GM12878 (cell line): ENCODE measurements around the gene GYG2.
"Not testable (repeated sequence)": the region's sequence is repeated elsewhere in the genome, so short reads cannot be mapped to it uniquely, and the experiment has no call there.

Experiments
- EED ChIP-seq: sonication (generic); IDR thresholded peaks from 2 replicates; pipeline ENCODE4 v1.6.1; 2016; ENCODE audit warnings: antibody characterized with exemption, low read depth
- ELK1 ChIP-seq: IDR thresholded peaks from 2 replicates; pipeline ENCODE4 v1.6.1; 2012; ENCODE audit warnings: low read depth, low read length, improper control_type of control experiment

- not testable (repeated sequence) for TF ChIP-seq ELK1, EED
Observed at GRCh38 chrX:2897690-2898623, 69.2 kb downstream of the GYG2 start.
